NB4 (cell line): ENCODE data around the gene MYL4.

Source experiments
- CTCF ChIP-seq: IDR thresholded peaks from one replicate; pipeline ENCODE4 v1.5.1; 2012; ENCODE audit warnings: low read depth, low read length
- MYC ChIP-seq: IDR thresholded peaks from 2 replicates; pipeline ENCODE4 v1.6.1; 2011; ENCODE audit warnings: low read depth, low read length

- TF ChIP-seq CTCF (no peak), MYC (no peak)
Observed at GRCh38 chr17:47213540-47213939, 4.4 kb downstream of the MYL4 start.
